Measurements from ENCODE around the gene CIBAR2. TPM values are rescaled to one million over a fixed set of nuclear protein-coding genes. Genes with fewer than 3 reads are reported as not detected.

The CIBAR2 gene
- total and polyA plus RNA-seq, 2 donors (not counting 1 experiment from before 2014, with no cell fraction given), result not detected

DNA sequence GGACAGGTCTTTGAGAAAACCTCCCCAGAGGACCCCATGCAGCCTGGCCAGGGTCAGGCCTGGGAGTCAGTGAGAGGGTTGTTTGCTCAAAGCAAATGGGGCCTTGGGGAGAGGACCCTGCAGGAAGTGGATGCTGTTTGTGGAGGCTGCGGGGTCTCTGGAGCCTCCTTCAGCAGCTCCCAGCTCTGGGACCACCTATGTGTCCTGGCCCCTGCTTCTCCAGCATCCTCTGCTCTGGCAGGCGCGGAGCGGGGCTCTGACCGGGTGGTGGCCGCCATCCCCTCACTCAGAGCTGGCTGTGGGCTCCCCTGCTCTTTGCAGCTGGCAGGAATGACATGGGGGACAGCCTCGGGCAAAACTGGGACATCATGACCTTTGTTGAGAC is 29.8 kb upstream of the CIBAR2 start:
- no peak for DNase-seq (ENCODE audit: low read depth in 2 of 2)
- H2AFZ ChIP-seq (ENCODE audit: low read length), result no peak overlapping the region
- H4K20me1 ChIP-seq (ENCODE audit: control insufficient read depth, extremely low read depth, insufficient read depth, low read length), result no peaks in the 10 kb centered on the region

DNA sequence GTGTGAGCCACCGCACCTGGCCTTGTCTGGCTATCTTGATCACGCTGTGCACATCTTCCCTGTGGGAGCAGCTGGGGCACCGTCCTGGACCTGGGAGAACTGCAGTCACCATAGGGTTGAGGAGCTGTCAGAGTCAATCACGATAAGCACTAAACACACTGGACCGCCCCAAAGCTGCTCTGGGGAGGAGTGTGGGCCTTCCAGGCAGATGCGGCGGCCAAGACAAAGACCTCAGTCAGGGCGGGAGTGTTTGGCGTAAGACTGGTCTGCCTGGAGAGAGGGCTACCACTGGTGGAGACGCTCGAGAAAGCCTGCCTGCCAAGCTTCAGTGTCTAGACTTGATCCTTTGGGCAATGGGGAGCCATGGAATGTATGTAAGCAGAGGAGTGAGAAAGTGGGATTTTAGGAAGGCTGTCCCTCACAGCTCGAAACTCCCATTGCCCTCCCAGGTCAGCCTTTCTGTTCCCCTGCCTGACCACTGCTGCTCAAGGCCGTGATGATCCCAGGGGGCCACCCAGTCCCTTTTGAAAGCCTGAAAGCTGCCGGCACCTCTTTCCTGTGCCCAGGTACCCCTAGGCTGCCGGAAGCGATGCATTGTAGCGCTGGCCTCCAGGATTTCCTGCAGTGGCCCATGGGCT is 29.3 kb upstream of the CIBAR2 start:
- TF ChIP-seq EZH2 (IDR thresholded peaks at IDR 0.05; ENCODE audit: low read length, missing control alignments) (no peak), CTCF (conservative IDR thresholded peaks at IDR 0.05 in 1 of 2, IDR thresholded peaks at IDR 0.05 in 1 of 2; ENCODE audit: low read depth in 1 of 2, low read length in 2 of 2) (no peak)
- Histone ChIP-seq H3K4me2 (ENCODE audit: extremely low read depth, insufficient read depth, low read length) (no peak overlapping the region), H3K36me3 (ENCODE audit: control insufficient read depth, insufficient read depth, low read length) (no peaks in the 10 kb centered on the region), H3K4me1 (ENCODE audit: control insufficient read depth, extremely low read depth, insufficient read depth, low read length) (peaks cover 8% of the 10 kb centered on the region), H3K79me2 (ENCODE audit: control insufficient read depth, insufficient read depth, low read length) (no peaks in the 10 kb centered on the region), H3K9ac (ENCODE audit: insufficient read depth, low read length) (no peak overlapping the region), H4K20me1 (ENCODE audit: control insufficient read depth, extremely low read depth, insufficient read depth, low read length) (no peaks in the 10 kb centered on the region), H3K27me3 (ENCODE audit: control insufficient read depth, insufficient read depth, low read length) (no peaks in the 10 kb centered on the region), H3K9me3 (ENCODE audit: control insufficient read depth, insufficient read depth, low read depth, low read length) (no peaks in the 10 kb centered on the region), H3K4me3 (replicated peaks in 1 of 4; ENCODE audit: control extremely low read depth in 1 of 4, insufficient read depth in 1 of 4, low read depth in 3 of 4, low read length in 4 of 4) (no peak overlapping the region), H3K27ac (ENCODE audit: insufficient read depth, low read length) (no peak overlapping the region), H2AFZ (ENCODE audit: low read length) (no peak overlapping the region)
- no peak for DNase-seq (ENCODE audit: low read depth in 2 of 2)

More for the DNA sequence above, 29.8 kb upstream of the CIBAR2 start:
- H3K27ac ChIP-seq (ENCODE audit: insufficient read depth, low read length), result no peak overlapping the region
- no peaks in the 10 kb centered on the region for H3K36me3 ChIP-seq (ENCODE audit: control insufficient read depth, insufficient read depth, low read length)
- no peaks in the 10 kb centered on the region for H3K9me3 ChIP-seq (ENCODE audit: control insufficient read depth, insufficient read depth, low read depth, low read length)
- no peak overlapping the region for H3K9ac ChIP-seq (ENCODE audit: insufficient read depth, low read length)
- no peak overlapping the region for H3K4me2 ChIP-seq (ENCODE audit: extremely low read depth, insufficient read depth, low read length)
- H3K27me3 ChIP-seq (ENCODE audit: control insufficient read depth, insufficient read depth, low read length), result no peaks in the 10 kb centered on the region
- no peaks in the 10 kb centered on the region for H3K79me2 ChIP-seq (ENCODE audit: control insufficient read depth, insufficient read depth, low read length)
- TF ChIP-seq EZH2 (IDR thresholded peaks at IDR 0.05; ENCODE audit: low read length, missing control alignments) (no peak), CTCF (conservative IDR thresholded peaks at IDR 0.05 in 1 of 2, IDR thresholded peaks at IDR 0.05 in 1 of 2; ENCODE audit: low read depth in 1 of 2, low read length in 2 of 2) (no peak)
- peaks cover 4% of the 10 kb centered on the region for H3K4me1 ChIP-seq (ENCODE audit: control insufficient read depth, extremely low read depth, insufficient read depth, low read length)
- H3K4me3 ChIP-seq (replicated peaks in 1 of 4; ENCODE audit: control extremely low read depth in 1 of 4, insufficient read depth in 1 of 4, low read depth in 3 of 4, low read length in 4 of 4), result no peak overlapping the region

- H3K36me3 ChIP-seq (ENCODE audit: control insufficient read depth, insufficient read depth, low read length), result no peaks in the 10 kb centered on the region
- H3K4me3 ChIP-seq (replicated peaks in 1 of 4; ENCODE audit: control extremely low read depth in 1 of 4, insufficient read depth in 1 of 4, low read depth in 3 of 4, low read length in 4 of 4), result no peak overlapping the region
- H3K4me2 ChIP-seq (ENCODE audit: extremely low read depth, insufficient read depth, low read length), result no peak overlapping the region
- TF ChIP-seq EZH2 (IDR thresholded peaks at IDR 0.05; ENCODE audit: low read length, missing control alignments), result no peak
- TF ChIP-seq CTCF (conservative IDR thresholded peaks at IDR 0.05 in 1 of 2, IDR thresholded peaks at IDR 0.05 in 1 of 2; ENCODE audit: low read depth in 1 of 2, low read length in 2 of 2), result no peak
- H3K79me2 ChIP-seq (ENCODE audit: control insufficient read depth, insufficient read depth, low read length), result no peaks in the 10 kb centered on the region
- H4K20me1 ChIP-seq (ENCODE audit: control insufficient read depth, extremely low read depth, insufficient read depth, low read length), result no peaks in the 10 kb centered on the region
- no peak overlapping the region for H3K9ac ChIP-seq (ENCODE audit: insufficient read depth, low read length)
- H3K27ac ChIP-seq (ENCODE audit: insufficient read depth, low read length), result no peak overlapping the region
- no peak for DNase-seq (ENCODE audit: low read depth in 2 of 2)
- H3K4me1 ChIP-seq (ENCODE audit: control insufficient read depth, extremely low read depth, insufficient read depth, low read length), result peaks cover 14% of the 10 kb centered on the region
- H2AFZ ChIP-seq (ENCODE audit: low read length), result no peak overlapping the region
- no peaks in the 10 kb centered on the region for H3K9me3 ChIP-seq (ENCODE audit: control insufficient read depth, insufficient read depth, low read depth, low read length)
- H3K27me3 ChIP-seq (ENCODE audit: control insufficient read depth, insufficient read depth, low read length), result no peaks in the 10 kb centered on the region
Observed at GRCh38 chr16:85140455-85141012, 28.3 kb upstream of the CIBAR2 start.

Measured in fibroblast of lung (primary cell).